Upper lobe of right lung (tissue), 1 donor: ENCODE data around the gene GXYLT1. TPM values are rescaled to one million over a fixed set of nuclear protein-coding genes. Genes with fewer than 3 reads are reported as not detected.

Source experiments
- ATAC-seq: fragments of 200-7000 bp; cut with Tn5 transposase; one replicate; pipeline ENCODE4 v1.9.1; 2020; ENCODE audit warnings: mild to moderate bottlenecking, moderate library complexity
- DNase-seq: peaks from one replicate; pipeline ENCODE4 v3.0.0-alpha.2; 2020
- H3K27ac ChIP-seq: fragments of 200-600 bp; one replicate; pipeline ENCODE4 v1.8.0; 2022
- H3K27me3 ChIP-seq: fragments of 200-600 bp; one replicate; pipeline ENCODE4 v1.8.0; 2022; ENCODE audit warnings: mild to moderate bottlenecking
- H3K36me3 ChIP-seq: fragments of 200-600 bp; one replicate; pipeline ENCODE4 v1.8.0; 2022
- H3K4me1 ChIP-seq: fragments of 200-600 bp; one replicate; pipeline ENCODE4 v1.8.0; 2022
- H3K4me3 ChIP-seq: fragments of 200-600 bp; one replicate; pipeline ENCODE4 v1.8.0; 2022; ENCODE audit warnings: mild to moderate bottlenecking
- H3K9me3 ChIP-seq: fragments of 200-600 bp; one replicate; pipeline ENCODE4 v1.8.0; 2022
- intact Hi-C: fragments of 100-400 bp; cut with DNase I; formaldehyde crosslinking; loops from one replicate; pipeline ENCODE4 v1.11.0; 2022
- total RNA-seq: library from RNA; stranded (reverse); fragmentation: NEBNext Ultra II Directional; extraction: Animal tissue kit (Norgen Biotek cat#: 25700); gene quantifications from one replicate; pipeline ENCODE4 v1.2.1, GENCODE V29; 2021
- TF ChIP-seq, protein P1 (sequence below): fragments of 200-600 bp; IDR thresholded peaks from one replicate; pipeline ENCODE4 v1.8.0; 2022; ENCODE audit warnings: antibody characterized with exemption
- donor health status: DM: no; HTN: yes; CAD: no; lungs with severe emphysema.

GXYLT1 gene
- total RNA-seq, 1 donor from 2014 or later: 15.7 TPM

DNA sequence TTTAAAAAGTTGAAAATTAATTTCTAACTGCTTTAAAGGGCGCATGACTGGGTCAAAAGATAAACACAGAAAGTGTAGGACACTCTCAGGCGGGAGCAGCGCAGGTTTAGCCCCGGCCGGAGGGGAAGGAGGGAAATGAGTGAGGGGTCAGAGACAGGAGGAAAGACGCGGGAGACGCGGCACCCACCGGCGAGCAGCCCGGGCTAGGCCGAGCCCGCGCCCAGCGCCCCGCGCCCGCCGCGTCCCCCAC lies 591 bp downstream of the GXYLT1 start:
- H3K27me3 ChIP-seq: no peaks in the 10 kb centered on the region
- H3K4me3 ChIP-seq: peak overlapping the region; percentile 66
- H3K4me1 ChIP-seq: peaks cover 17% of the 10 kb centered on the region
- peak overlapping the region; percentile 83 for H3K27ac ChIP-seq
- intact Hi-C loops: no loop called here
- no peaks in the 10 kb centered on the region for H3K36me3 ChIP-seq
- ATAC-seq (no peak), DNase-seq (no peak)
- no peaks in the 10 kb centered on the region for H3K9me3 ChIP-seq
- TF ChIP-seq, protein P1, sequence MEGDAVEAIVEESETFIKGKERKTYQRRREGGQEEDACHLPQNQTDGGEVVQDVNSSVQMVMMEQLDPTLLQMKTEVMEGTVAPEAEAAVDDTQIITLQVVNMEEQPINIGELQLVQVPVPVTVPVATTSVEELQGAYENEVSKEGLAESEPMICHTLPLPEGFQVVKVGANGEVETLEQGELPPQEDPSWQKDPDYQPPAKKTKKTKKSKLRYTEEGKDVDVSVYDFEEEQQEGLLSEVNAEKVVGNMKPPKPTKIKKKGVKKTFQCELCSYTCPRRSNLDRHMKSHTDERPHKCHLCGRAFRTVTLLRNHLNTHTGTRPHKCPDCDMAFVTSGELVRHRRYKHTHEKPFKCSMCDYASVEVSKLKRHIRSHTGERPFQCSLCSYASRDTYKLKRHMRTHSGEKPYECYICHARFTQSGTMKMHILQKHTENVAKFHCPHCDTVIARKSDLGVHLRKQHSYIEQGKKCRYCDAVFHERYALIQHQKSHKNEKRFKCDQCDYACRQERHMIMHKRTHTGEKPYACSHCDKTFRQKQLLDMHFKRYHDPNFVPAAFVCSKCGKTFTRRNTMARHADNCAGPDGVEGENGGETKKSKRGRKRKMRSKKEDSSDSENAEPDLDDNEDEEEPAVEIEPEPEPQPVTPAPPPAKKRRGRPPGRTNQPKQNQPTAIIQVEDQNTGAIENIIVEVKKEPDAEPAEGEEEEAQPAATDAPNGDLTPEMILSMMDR: no peak

DNA sequence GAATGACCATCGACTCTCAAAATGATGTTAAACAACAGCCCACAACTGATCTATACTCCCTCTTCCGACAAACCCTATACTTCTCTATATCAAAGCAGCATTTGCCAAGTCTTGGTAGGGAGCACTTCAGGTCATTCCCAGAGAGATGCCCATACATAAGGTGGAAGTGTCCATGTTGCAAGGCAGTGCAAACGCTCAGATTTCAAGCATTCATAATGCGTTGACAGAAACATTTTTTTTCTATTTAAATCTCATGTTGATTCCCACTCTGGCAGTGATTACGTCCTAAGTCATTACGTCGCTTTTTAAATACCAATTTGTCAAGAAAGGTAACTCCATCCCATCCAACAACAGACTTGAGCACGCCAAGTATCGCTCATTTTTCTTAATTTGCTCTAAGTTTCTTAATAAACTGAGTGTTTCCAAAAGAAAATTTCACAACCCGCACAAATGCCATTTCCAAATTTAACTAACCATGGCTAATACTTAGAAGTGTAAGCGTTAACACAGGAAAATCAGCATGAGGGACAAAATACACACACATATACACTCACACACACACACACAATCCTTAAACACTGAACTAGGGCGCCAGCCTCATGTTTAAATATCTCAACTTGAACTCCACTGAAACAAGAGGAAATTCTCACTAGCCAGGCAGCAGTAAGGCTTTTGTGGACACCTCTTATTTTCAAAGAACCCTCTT lies 1.1 kb downstream of the GXYLT1 start:
- peaks cover 17% of the 10 kb centered on the region for H3K4me1 ChIP-seq
- H3K4me3 ChIP-seq: peak overlapping the region; percentile 66
- no peaks in the 10 kb centered on the region for H3K27me3 ChIP-seq
- H3K9me3 ChIP-seq: no peaks in the 10 kb centered on the region
- peak overlapping the region; percentile 83 for H3K27ac ChIP-seq
- TF ChIP-seq, protein P1: no peak
- no peak for DNase-seq
- H3K36me3 ChIP-seq: no peaks in the 10 kb centered on the region
- intact Hi-C loops: no loop called here
- ATAC-seq: no peak

DNA sequence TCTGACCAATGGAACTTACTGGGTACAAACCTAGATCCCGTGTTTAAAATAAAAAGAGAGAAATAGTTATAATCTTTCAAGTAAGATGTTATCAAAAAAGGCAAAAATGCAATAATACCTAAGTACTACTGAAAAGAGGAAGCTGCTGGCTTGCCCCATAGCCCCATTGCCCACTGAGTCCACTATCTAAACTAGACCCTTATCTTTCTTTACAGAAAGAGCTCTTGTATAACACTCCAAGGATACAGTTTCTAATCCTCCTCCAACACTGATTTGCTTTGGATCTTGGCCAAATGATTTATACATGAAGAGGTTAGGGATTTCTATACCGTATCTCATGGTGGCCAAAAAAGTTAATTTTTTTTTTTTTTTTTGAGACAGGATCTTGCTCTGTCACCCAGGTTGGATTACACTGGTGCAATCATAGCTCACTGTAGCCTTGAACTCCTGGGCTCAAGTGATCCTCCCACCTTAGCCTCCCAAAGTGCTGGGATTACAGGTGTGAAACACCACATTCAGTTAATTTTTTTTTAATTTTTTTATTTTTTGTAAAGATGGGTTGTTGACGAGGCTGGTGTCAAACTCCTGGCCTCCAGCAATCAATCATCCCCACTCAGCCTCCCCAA lies 2.6 kb downstream of the GXYLT1 start:
- TF ChIP-seq, protein P1: no peak
- Histone ChIP-seq H3K9me3 (no peaks in the 10 kb centered on the region), H3K36me3 (no peaks in the 10 kb centered on the region), H3K27ac (no peak overlapping the region), H3K27me3 (no peaks in the 10 kb centered on the region), H3K4me3 (no peak overlapping the region), H3K4me1 (peaks cover 17% of the 10 kb centered on the region)
- intact Hi-C loops: no loop called here
- DNase-seq (no peak), ATAC-seq (no peak)

DNA sequence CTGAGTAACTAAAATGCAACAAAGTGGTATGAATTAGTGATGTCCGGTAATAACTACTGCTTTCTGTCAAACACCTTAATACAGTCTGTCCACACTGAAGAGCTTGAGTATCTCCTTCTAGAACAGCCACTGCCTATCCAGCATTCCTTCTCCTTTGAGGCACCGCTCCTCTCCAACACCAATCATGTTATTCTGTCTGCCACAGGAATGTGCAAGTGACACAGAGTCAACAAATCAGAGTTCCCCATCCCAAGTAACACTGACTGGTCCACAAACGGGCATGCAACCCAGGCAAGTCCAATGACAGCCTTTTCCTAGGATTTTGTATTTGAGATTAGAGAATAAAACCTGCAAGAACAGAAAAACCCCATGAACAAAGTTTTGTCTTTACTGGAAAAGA lies 3.8 kb downstream of the GXYLT1 start:
- ATAC-seq (peak; percentile 41), DNase-seq (no peak)

DNA sequence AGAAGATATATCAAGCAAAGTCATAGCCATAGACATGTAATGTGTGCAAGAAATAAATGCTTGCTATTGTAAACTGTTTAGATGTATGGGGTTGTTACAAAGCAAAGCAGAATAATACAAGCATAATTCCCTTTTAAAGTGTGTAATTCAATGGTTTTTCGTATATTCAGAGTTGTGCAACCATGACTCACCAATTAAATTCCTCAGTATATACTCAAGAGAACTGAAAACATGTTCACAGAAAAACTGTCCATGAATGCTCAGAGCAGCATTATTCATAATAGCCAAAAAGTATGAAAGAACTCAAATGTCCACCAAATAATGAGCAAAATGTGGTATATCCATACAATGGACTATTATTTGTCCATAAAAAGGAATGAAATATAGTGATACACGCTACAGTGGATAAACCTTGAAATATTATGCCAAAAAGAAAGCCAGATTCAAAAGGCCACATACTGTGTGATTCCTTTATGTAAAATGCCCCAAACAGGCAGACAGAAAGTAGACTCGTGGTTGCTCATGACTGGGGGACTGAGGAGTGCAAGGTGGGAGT lies 9.3 kb downstream of the GXYLT1 start:
- no peak overlapping the region for H3K27ac ChIP-seq
- no peaks in the 10 kb centered on the region for H3K9me3 ChIP-seq
- intact Hi-C loops: loop anchor here (10.0 kb wide), 1 partner anchor 199 kb away; no protein-coding TSS in a partner anchor
- no peaks in the 10 kb centered on the region for H3K36me3 ChIP-seq
- DNase-seq: no peak
- TF ChIP-seq, protein P1: no peak
- H3K4me3 ChIP-seq: no peak overlapping the region
- H3K27me3 ChIP-seq: no peaks in the 10 kb centered on the region
- no peaks in the 10 kb centered on the region for H3K4me1 ChIP-seq
- no peak for ATAC-seq

More for the DNA sequence above, 3.8 kb downstream of the GXYLT1 start:
- peaks cover 17% of the 10 kb centered on the region for H3K4me1 ChIP-seq
- H3K27ac ChIP-seq: no peak overlapping the region
- H3K36me3 ChIP-seq: no peaks in the 10 kb centered on the region
- TF ChIP-seq, protein P1: no peak
- intact Hi-C loops: no loop called here
- H3K4me3 ChIP-seq: no peak overlapping the region
- no peaks in the 10 kb centered on the region for H3K9me3 ChIP-seq
- H3K27me3 ChIP-seq: no peaks in the 10 kb centered on the region
